ENCODE results near the gene CTXN1. TPM values are rescaled to one million over a fixed set of nuclear protein-coding genes. Genes with fewer than 3 reads are reported as not detected.

Gene CTXN1
- total RNA-seq, 4 donors from 2014 or later = 1.6 to 2.5 (median 2.4) TPM; not detected in 1

DNA sequence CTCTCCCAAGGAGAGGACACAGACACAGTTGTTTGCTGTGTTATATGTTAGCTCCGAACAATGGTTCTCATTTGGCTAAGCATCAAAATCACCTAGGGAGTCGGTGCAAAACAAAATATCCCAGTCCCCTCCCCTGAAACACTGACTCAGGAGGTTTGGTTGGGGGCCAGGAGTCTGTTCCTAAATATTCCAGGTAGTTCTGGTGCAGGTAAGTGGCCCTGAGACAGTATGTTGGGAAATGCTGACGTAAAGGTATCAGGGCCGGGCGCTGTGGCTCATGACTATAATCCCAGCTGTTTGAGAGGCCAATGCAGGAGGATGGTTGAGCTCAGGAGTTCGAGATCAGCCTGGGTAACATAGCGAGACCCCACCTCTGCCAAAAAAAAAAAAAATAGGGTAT is 24.6 kb downstream of the CTXN1 start:
- Histone ChIP-seq H3K4me3 (no peak overlapping the region), H3K27me3 (no peaks in the 10 kb centered on the region), H3K36me3 (peaks cover 0 to 10% (median 0%) of the 10 kb centered on the region in 3 donors), H3K4me1 (peaks cover 3 to 30% (median 15%) of the 10 kb centered on the region in 4 donors), H3K27ac (no peak overlapping the region), H3K9me3 (no peaks in the 10 kb centered on the region)
- no peak for DNase-seq
- TF ChIP-seq CTCF (IDR thresholded peaks at IDR 0.05) (no peak), POLR2A (IDR thresholded peaks at IDR 0.05) (no peak)

GRCh38 chr19:7900931-7901330 is 25.0 kb downstream of the CTXN1 start:
- no peak for TF ChIP-seq CTCF (IDR thresholded peaks at IDR 0.05)
- no peak for TF ChIP-seq POLR2A (IDR thresholded peaks at IDR 0.05)
- H3K4me3 ChIP-seq = no peak overlapping the region
- no peak overlapping the region for H3K27ac ChIP-seq
- no peaks in the 10 kb centered on the region for H3K9me3 ChIP-seq
- no peak for DNase-seq
- peaks cover 3 to 26% (median 15%) of the 10 kb centered on the region in 4 donors for H3K4me1 ChIP-seq
- peaks cover 0 to 6% (median 0%) of the 10 kb centered on the region in 3 donors for H3K36me3 ChIP-seq
- no peaks in the 10 kb centered on the region for H3K27me3 ChIP-seq

DNA sequence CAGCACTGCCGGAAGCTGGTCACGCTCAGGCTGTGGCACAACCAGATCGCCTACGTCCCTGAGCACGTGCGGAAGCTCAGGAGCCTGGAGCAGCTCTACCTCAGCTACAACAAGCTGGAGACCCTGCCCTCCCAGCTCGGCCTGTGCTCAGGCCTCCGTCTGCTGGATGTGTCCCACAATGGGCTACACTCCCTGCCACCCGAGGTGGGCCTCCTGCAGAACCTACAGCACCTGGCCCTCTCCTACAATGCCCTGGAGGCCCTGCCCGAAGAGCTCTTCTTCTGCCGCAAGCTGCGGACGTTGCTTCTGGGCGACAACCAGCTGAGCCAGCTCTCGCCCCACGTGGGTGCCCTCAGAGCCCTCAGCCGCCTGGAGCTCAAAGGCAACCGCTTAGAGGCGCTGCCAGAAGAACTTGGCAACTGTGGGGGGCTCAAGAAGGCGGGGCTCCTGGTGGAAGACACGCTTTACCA is 25.5 kb downstream of the CTXN1 start:
- Histone ChIP-seq H3K27me3 (no peaks in the 10 kb centered on the region), H3K4me3 (no peak overlapping the region), H3K36me3 (peaks cover 0 to 1% (median 0%) of the 10 kb centered on the region in 3 donors), H3K9me3 (no peaks in the 10 kb centered on the region), H3K27ac (no peak overlapping the region), H3K4me1 (peaks cover 3 to 21% (median 15%) of the 10 kb centered on the region in 4 donors)
- TF ChIP-seq CTCF (IDR thresholded peaks at IDR 0.05) (no peak), POLR2A (IDR thresholded peaks at IDR 0.05) (no peak)
- peak in 1 of 3 donors; percentile 36 for DNase-seq

DNA sequence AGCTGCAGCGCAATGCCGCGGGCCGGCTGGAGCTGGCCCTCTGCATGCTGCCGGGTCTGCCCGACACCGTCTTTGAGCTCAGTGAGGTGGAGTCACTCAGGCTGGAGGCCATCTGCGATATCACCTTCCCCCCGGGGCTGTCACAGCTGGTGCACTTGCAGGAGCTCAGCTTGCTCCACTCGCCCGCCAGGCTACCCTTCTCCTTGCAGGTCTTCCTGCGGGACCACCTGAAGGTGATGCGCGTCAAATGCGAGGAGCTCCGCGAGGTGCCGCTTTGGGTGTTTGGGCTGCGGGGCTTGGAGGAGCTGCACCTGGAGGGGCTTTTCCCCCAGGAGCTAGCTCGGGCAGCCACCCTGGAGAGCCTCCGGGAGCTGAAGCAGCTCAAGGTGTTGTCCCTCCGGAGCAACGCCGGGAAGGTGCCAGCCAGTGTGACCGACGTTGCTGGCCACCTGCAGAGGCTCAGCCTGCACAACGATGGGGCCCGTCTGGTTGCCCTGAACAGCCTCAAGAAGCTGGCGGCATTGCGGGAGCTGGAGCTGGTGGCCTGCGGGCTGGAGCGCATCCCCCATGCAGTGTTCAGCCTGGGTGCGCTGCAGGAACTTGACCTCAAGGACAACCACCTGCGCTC is 26.1 kb downstream of the CTXN1 start:
- H3K27ac ChIP-seq = no peak overlapping the region
- peak in 1 of 3 donors; percentile 43 for DNase-seq
- TF ChIP-seq CTCF (IDR thresholded peaks at IDR 0.05) = no peak
- no peak for TF ChIP-seq POLR2A (IDR thresholded peaks at IDR 0.05)
- H3K4me3 ChIP-seq = no peak overlapping the region
- peaks cover 3 to 17% (median 11%) of the 10 kb centered on the region in 4 donors for H3K4me1 ChIP-seq
- H3K36me3 ChIP-seq = no peaks in the 10 kb centered on the region
- H3K9me3 ChIP-seq = no peaks in the 10 kb centered on the region
- H3K27me3 ChIP-seq = no peaks in the 10 kb centered on the region

- peaks cover 0 to 14% (median 5%) of the 10 kb centered on the region in 4 donors for H3K4me1 ChIP-seq
Observed at GRCh38 chr19:7898967-7899366, 27.0 kb downstream of the CTXN1 start.

More at GRCh38 chr19:7898967-7899366, 27.0 kb downstream of the CTXN1 start:
- no peaks in the 10 kb centered on the region for H3K36me3 ChIP-seq
- no peaks in the 10 kb centered on the region for H3K9me3 ChIP-seq
- H3K4me3 ChIP-seq = no peak overlapping the region
- peak in 1 of 3 donors; percentile 32 for DNase-seq
- no peak for TF ChIP-seq POLR2A (IDR thresholded peaks at IDR 0.05)
- TF ChIP-seq CTCF (IDR thresholded peaks at IDR 0.05) = no peak
- H3K27me3 ChIP-seq = no peaks in the 10 kb centered on the region
- no peak overlapping the region for H3K27ac ChIP-seq
